Stimulated activated CD8-positive, alpha-beta memory T cell treated with anti-CD3 and anti-CD28 coated beads, Interleukin-4, amount 100 ng/mL, for 24 hours (primary cell): ENCODE measurements around the gene PARD6B.
"Not testable (repeated sequence)": the region's sequence is repeated elsewhere in the genome, so short reads cannot be mapped to it uniquely, and the experiment has no call there.

Experiments used
- DNase-seq: peaks from one replicate; pipeline ENCODE4 v3.0.0-alpha.2; 2020; ENCODE audit warnings: low read depth

Gene PARD6B

DNA sequence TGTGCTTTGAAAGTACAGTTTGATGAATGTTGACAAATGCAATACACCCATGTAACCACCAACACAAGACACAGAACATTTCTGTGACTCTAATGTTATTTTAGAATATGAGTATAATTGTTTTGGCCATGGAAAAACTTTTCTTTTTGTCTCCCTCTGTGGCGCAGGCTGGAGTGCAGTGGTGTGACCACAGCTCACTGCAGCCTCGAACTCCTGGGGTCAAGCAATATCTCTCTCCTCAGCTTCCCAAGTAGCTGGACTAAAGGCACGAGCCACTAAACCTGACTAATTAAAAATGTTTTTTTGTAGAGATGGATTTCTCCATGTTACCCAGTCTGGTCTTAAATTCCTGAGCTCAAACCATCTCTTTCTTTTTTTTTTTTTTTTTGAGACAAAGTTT is 43.1 kb downstream of the PARD6B start:
- no peak for DNase-seq

DNA sequence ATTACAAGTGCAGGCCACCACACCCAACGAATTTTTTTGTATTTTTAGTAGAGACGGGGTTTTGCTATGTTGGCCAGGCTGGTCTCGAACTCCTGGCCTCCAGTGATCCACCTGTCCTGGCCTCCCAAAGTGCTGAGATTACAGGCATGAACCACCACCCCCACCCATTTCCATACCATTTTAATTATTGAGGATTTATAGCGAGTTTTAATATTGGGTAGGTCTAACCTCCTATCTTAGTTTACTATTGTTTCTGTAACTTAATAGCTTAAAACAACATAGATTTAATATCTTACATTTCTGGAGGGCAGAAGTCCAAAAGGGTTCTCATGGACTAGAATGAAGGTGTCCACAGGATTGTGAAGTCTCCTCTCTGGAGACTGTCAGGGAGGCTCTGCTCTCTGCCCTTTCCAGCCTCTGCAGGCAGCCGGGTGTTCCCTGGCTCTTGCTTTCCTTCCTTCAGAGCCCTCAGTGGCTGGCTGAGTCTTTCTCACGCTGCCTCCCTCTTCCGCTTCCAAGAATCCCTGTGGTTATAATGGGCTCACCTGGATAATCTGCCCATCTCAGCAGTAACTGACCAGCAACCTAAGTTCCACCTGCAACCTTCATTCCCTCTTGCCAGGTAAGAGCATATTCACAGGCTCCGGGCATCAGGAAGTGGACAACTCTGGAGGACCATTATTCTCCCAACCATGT is 44.9 kb downstream of the PARD6B start:
- DNase-seq: no peak

DNA sequence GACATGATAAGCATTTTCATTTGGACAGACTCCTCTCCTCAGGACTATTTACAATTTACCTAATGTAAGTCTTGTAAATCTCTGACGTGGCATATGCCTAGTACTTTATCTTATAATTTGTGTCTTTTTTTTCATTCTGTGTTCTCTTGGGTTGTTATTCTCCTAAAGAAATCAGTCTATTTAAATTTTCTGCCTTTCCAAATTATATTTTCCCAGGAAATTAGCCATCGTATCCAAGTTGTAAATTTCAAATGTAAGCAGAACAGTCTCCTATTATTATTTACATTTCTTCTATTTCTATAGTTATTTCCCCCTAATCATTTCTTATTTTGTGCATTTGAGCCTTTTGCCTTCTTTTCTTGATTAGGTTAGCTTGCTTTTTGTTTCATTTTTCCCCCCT is 46.0 kb downstream of the PARD6B start:
- DNase-seq: no peak

DNA sequence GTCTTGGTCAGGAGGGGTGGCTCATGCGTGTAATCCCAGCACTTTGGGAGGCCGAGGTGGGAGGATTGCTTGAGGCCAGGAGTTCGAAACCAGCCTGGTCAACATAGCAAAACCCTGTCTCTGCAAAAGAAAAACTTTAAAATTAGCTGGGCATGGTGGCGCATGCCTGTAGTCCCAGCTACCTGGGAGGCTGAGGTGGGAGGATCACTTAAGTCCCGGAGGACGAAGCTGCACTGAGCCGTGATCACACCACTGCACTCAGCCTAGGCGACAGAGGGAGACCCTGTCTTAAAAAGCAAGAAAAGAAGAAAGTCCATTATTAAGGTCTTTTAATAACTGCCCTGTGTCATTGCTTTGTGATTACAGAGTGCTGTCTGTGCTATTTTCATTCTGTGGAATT is 47.6 kb downstream of the PARD6B start:
- not testable (repeated sequence) for DNase-seq

DNA sequence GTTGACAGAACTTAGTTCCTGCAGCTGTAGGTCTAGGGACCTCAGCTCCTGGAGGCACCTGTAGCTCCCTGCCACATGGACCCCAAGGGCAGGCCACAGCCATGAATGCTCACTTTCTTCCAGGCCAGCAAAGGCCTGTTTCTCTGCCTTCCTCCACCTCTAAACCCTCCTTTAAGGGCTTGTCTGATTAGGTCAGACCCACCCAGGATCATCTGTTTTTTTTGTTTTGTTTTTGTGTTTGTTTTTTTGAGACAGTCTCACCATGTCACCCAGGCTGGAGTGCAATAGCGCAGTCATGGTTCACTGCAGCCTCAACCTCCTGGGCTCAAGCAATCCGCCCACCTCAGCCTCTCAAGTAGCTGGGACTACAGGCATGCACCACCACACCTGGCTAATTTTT is 52.0 kb downstream of the PARD6B start:
- DNase-seq: no peak

DNA sequence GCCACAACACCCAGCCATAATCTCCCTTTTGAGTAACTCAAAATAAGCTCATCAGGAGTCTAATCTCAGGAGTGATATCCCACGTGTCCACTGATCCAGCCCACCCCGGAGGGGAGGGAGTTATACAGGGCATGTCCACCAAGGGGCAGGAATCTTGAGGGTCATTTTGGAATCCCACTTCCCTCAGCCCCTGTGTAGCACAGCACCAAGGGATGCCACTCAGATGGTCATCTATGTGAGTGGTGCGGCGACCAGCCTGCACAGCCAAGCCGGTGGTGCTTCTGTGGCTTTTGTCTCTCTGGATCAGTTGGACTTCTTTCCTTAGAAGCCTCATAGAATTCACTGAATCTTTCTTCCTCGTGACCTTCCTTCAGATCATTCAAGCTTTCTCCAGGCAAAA is 52.5 kb downstream of the PARD6B start:
- DNase-seq: no peak

DNA sequence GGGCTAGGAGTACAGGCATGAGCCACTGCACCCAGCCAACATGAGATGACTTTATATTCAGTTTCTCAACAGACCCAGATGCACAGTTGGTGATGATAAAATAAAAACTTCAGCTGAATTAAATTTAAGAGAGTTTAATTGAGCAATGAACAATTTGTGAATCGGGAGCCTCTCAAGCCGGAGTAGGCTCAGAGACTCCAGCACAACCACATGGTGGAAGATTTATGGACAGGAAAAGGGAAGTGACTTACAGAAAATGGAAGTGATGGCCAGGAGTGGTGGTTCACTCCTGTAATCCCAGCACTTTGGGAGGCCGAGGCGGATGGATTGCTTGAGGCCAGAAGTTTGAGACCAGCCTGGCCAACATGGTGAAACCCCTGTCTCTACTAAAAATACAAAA is 53.1 kb downstream of the PARD6B start:
- no peak for DNase-seq

DNA sequence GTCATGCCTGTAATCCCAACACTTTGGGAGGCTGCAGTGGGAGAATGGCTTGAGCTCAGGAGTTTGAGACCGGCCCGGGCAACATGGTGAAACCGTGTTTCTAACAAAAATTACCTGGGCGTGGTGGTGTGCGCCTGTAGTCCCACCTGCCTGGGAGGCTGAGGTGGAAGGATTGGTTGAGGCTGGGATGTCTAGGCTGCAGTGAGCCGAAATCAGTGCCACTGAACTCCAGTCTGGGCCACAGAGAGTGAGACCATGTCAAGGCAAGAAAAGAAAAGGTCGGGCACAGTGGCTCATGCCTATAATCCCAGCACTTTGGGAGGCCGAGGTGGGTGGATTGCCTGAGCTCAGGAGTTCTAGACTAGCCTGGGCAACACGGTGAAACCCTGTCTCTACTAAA is 55.3 kb downstream of the PARD6B start:
- DNase-seq: no peak

DNA sequence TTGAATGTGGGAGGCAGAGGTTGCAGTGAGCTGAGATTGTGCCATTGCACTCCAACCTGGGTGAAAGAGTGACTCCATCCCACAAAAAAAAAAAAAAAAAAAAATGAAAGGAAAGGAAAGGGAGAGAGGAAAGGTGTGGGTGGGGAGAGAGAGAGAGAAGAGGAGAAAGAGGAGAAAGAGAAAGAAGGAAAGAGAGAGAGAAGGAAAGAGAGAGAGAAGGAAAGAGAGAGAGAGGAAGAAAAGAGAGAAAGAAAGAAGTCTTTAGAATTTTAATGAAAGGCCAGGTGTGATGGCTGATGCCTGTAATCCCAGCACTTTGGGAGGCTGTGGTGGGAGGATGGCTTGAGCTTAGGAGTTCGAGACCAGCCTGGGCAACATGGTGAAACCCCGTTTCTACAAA is 55.8 kb downstream of the PARD6B start:
- no peak for DNase-seq

DNA sequence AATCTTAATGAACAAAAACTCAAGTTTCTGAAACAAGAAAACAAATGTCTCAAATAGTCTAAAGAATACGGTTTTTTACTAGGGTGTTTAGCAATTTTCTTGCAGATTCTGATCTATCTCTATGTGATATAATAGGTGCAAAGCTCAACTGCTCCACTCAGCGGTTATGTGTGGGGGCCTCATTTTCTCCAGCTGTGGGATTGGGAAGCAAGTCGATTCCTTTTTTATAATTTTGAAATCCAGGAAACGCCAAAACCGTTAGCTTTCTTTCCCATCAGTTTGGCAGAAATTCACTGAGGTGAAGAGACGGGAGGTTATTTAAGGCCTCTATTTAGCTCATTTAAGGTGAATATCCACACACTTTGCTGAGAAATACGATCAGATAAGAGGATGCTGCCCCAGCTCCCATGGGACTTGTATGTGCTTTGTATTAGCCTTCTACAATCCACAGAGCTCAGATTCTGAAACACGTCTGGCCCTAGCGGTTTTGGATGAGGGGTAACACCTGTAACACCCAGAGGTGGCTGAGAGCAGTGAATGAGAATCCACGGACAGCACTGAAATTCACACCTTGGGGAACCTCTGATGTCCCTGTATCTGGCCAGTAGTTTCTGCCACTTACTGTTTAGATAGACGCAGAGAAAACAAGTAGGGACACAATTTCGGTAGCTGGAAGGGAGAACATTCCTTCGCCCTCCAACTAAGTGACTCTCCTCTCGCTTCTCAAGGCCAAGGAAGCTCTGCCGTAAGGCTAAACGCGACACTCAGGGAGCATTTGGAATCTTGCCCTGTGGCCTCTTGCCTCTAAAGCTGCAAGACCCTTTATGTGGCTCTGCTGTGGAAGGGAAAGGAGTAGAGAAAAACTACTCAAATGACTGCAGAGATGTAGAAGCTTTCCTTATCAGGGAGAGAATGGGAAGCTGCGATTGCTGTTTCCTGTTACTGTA is 56.9 kb downstream of the PARD6B start:
- no peak for DNase-seq

DNA sequence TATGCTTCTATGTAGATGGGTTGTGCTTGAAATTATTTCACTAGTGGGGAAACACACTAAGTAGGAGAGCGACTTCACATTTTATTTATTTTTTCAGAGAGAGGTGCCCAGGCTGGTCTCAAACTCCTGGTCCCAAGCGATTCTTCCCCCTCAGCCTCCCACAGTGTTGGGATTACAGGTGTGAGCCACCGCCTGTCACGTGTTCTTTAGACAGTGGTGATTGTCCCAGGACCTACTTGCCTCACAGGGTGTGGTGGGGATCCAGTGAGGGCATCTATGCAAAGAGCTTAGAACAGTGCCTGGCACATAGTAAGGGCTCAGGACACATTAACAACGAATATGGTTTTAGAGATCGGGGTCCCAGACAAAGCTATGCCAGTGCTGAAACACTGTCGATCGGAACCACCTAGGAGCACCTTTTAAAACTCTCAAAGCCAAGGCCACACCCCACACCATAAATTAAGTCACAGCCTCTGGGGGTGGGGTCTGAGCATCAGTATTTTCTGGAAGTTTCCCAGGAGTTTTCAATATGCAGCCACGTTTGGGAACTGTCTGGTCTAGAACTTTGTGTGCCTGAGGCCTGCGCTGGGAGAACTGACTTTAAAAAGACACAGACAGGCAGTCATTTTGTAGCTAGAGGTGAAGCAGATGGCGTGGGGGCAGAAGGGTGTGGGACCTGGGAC is 58.7 kb downstream of the PARD6B start:
- no peak for DNase-seq

DNA sequence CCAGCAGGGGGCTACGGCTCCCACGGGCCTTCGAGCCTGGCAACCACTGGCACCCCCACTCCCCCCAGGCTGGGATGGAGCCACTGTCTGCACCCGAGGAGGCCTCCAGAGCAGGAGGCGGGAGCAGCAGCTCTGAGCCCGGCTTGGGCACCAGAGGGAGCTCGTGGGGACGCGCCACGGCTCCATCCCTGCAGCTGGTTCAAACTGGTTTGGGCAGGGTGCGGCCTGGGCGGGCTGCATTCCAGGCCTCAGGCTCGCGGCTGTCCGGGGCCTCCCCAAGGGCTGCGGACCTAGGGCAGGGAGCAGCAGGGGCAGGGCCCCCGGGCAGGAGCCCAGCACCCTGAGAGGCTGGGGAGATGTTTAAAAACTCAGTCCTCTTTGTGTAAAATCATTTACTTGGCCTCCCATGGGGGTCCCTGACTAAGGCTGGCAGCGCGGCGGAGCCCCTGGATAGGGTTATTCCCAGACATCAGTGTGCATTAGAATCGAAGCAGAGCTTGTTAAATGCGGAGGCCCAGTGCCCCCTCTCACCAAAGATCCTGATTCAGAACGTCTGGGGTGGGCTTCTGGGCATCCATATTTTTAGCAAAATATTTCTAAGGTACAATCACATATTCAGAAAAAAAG is 59.4 kb downstream of the PARD6B start:
- peak; percentile 75 for DNase-seq

DNA sequence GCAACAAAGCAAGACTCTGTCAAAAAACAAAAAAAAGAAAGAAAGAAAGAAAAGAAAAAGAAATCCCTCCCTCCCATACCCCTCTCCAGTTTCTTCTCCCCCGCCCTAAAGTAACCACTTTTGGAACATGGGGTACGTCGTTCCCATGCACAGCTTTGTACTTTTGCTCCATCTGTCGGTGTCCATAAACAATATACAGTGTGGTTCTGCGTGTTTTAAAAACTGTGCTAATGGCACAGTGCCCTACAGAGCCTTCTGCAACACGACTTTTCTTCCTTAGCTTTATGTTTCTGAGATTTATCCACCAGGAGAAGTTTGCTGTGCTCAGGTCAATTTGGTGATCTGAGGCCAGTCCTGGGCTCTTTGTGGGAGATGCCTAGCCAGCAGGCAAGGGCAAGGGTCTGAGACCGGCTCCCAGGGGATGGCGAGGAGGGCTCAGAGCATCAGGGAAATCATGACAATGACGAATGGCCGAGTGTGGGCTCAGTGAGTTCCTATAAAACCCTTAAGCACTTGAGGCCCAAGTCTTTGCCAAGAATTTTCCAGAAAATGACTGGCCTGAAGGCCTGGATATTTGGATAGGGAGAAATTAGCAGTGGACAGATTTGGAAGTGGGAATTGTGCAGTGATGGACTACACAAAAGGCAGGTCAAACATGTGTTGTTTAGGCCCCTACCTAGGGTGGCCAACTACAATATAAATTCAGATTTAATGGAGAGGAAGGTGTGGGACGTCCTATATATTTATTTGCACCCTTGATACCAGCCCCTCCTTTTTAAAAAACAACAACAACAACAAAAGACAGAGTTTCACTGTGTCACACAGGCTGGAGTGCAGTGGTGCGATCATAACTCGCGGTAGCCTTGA is 61.6 kb downstream of the PARD6B start:
- no peak for DNase-seq

DNA sequence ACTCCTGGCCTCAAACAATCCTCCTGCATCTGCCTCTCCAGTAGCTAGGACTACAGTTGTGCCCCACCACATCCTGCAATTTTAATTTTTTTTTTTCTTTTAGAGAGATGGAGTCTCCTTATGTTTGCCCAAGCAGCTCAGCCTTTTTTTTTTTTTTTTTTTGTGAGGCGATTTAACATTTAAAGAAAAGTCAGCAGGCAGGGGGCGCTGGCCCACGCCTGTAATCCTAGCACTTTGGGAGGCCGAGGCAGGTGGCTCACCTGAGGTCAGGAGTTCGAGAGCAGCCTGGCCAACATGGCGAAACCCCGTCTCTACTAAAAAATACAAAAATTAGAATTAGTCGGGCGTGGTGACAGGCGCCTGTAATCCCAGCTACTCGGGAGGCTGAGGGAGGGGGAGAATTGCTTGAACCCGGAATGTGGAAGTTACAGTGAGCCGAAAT is 62.2 kb downstream of the PARD6B start:
- DNase-seq: peak; percentile 32

DNA sequence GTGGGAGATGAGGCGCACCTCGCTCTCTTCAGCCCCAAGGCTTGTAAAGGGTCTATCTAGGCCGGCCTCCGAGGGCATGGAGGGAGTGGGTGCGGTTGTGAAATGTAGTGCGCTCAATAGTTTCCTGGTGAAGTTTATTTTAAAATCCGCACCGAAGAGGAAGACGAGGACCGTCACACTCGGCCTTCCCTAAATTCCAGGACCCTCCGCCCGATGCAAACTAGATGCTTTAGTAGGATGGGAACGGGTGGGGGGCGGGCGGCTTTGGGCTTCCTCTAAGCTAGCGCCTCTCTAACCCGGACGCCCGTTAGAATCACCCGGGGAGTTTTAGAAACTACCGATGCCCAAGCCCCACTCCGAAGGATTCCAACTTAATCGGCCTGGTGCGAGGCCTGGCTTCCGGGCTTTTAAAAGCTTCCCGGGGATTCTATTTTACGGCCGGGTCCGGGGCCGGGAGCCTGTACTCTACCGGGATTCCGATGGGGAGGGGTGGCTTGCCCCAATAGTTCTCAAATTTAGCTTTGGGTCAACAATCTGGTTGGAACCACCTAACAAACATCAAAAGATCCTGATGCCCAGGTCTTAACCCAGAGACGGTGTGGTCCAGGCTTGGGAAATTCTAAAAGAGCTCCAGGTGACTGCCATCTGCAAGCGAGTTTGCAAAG is 62.9 kb downstream of the PARD6B start:
- no peak for DNase-seq

DNA sequence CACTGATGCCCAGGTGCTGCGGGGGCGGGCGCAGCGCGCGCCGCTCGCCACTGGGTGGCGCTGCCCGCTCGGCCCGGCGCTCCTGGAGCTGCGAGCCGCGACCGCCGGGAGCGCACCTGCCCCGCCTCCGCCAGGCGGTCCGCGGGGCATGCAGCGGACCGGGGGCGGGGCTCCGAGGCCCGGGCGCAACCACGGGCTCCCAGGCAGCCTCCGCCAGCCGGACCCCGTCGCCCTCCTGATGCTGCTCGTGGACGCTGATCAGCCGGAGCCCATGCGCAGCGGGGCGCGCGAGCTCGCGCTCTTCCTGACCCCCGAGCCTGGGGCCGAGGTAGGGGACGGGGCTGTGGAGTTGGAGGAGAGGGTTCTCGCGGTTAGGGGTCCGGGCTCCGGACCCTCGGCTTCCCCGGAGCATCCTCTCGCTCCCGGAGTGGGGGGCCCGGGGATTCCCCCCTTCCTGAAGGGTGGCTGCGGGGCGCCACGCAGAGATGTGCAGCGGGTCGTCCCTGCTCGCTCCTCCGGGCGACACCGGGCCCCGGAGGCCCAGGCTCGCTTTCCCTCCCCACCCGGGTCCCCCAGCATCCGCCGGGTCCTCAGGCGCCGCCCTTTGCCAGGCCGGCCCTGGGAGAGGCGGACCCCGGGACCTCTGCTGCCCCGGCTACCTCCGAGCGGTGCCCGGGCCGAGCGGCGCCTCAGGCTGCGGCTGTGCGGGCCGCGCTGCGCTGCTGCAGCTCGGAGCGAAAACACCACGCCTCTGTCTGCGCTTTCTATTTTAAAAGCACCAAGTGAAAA is 63.7 kb downstream of the PARD6B start, which contains the start of gene BCAS4:
Gene BCAS4 (plus strand): TSS at position 216 of the 789 bp plus-strand sequence. CDS start 23 bp downstream, at position 239.
- DNase-seq: peak; percentile 79

DNA sequence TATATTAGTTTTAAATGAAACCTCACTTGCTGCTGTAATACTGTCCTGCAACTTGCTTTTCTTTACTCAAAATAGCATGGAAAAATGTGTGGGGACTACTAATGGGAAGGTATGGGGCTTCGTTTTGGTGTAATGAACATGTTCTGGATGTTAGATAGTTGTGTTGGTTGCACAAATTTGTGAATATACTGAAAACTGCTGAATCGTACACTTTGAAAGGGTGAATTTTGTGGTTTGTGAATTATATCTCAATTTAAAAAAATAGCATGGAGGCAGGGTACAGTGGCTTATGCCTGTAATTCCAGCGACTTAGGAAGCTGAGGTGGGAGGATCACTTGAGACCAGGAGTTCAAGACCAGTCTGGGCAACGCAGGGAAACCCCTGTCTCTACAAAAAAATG is 65.8 kb downstream of the PARD6B start:
- DNase-seq: no peak

DNA sequence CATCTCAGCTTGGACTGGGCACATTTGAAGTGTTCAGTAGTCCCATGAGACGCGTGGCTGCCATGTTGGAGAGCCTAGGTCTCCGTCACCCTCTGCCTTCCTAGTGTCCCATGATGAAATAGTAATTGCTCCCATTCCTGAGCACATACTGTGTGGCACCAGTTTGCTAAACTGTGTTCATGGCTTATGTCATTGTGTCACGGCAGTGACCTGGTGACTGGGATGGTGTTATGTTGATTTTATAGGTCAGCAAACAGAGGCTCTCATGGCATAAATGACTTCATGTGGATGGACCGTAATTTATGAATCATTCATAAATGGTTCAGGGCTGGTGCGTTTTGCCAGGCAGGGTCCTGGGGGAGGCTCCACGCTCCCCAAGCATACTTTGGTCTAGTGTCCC is 67.3 kb downstream of the PARD6B start:
- DNase-seq: no peak

DNA sequence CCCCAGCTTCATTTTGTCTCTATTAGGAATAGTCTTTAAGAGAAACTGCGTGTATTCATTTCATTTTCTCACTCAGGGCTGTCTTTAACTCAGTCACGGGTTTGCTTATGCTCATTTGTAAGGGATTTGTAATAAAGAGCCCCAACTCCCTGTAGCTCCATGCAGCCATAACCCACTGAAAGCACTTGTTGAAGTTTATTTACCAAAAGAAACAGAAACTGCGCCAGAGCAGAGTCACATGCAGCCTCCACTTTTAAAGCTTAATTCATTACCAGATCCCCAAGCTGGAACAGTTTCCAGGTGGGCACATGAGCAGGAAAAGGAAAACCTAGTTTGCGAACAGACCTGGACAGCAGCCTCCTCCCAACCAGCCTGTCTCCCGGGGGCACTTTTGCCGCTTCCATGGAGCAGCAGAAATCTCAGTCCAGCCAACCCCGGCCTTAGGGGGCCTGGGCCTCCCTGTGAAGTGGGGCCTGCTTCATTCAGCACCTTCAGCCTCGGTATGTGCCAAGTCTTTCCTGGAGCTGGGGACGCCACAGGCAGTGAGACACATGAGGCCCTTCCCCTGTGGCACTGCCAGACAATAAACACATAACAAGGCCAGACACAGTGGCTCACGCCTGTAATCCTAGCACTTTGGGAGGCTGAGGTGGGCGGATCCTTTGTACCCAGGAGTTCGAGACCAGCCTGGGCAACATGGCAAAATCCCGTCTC is 68.0 kb downstream of the PARD6B start:
- DNase-seq: no peak
